ENCODE data around the gene ERVV-1. TPM values are rescaled to one million over a fixed set of nuclear protein-coding genes. Genes with fewer than 3 reads are reported as not detected.

The ERVV-1 gene
- total and polyA plus RNA-seq, 2 of the 13 experiments (the other 11 are each of a cell fraction or from before 2014, with no cell fraction given), result not detected

DNA sequence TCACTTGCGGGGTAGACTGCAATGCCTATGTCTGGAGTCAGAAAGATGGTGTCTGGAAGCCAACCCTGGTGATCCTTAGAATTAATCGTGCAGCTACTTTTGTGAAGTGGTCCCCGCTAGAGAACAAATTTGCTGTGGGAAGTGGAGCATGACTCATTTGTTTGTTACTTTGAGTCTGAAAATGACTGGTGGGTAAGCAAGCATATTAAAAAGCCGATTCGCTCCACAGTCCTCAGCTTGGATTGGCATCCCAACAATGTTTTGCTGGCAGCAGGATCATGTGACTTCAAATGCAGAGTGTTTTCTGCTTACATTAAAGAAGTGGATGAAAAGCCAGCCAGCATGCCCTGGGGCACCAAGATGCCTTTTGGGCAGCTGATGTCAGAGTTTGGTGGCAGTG, 9.5 kb upstream of the ERVV-1 start:
- no peak overlapping the region for H3K4me3 ChIP-seq (replicated peaks in 1 of 3; ENCODE audit: insufficient read depth in 1 of 3, low read depth in 2 of 3, low read length in 3 of 3)
- intact Hi-C loops (cut with micrococcal nuclease; ENCODE audit: unreplicated experiment), result no loop called here
- H2AFZ ChIP-seq (ENCODE audit: low read length), result no peak overlapping the region
- no peak overlapping the region for H3K4me2 ChIP-seq (ENCODE audit: low read depth, low read length)
- CTCF ChIA-PET (ENCODE audit: low intra/inter-chr PET ratio, low total read pairs), result no interaction called here
- H3K36me3 ChIP-seq (replicated peaks in 1 of 2; ENCODE audit: control insufficient read depth in 1 of 2, insufficient read depth in 2 of 2, low read length in 2 of 2), result no peaks in the 10 kb centered on the region
- ATAC-seq (no peak), FAIRE-seq (no peak), DNase-seq (ENCODE audit: low spot score) (no peak)
- no peaks in the 10 kb centered on the region for H3K4me1 ChIP-seq (ENCODE audit: insufficient read depth, low read length)
- 40% methylated on average over 5 of the region's 5 CpGs for WGBS (ENCODE audit: low lambda C conversion rate)
- POLR2A ChIA-PET, result no interaction called here
- no TSS peak for BruUV-seq (replicated peaks)
- no peak overlapping the region for H3K27ac ChIP-seq (ENCODE audit: extremely low read length, insufficient read depth, low read length)
- H3K9me3 ChIP-seq (ENCODE audit: low read length), result peaks cover 37% of the 10 kb centered on the region
- no peaks in the 10 kb centered on the region for H4K20me1 ChIP-seq (ENCODE audit: insufficient read depth, low read length)
- no peaks in the 10 kb centered on the region for H3K79me2 ChIP-seq (ENCODE audit: insufficient read depth, low read length)
- H3K27me3 ChIP-seq (ENCODE audit: control insufficient read depth in 1 of 2, insufficient read depth in 2 of 2, low read length in 2 of 2), result peaks cover 0 to 14% of the 10 kb centered on the region in 2 experiments; a peak in 1 of 5 replicates
- in situ Hi-C loops (cut with HindIII; ENCODE audit: extremely low pct_ligation_motif_present, low pct_unique_long_range_greater_than_20kb), result no loop called here
- TF ChIP-seq, protein P1, sequence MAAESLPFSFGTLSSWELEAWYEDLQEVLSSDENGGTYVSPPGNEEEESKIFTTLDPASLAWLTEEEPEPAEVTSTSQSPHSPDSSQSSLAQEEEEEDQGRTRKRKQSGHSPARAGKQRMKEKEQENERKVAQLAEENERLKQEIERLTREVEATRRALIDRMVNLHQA (CRISPR knock-in tag; IDR thresholded peaks at IDR 0.05), result no peak
- no peak for TF ChIP-seq SPEN (CRISPR knock-in tag; IDR thresholded peaks at IDR 0.05; ENCODE audit: low read depth)
- TF ChIP-seq CCAR2 (optimal IDR thresholded peaks at IDR 0.05; ENCODE audit: low read depth, low read length), result no peak
- TF ChIP-seq ZMAT3 (CRISPR knock-in tag; conservative IDR thresholded peaks at IDR 0.05), result no peak
- TF ChIP-seq, protein P2, sequence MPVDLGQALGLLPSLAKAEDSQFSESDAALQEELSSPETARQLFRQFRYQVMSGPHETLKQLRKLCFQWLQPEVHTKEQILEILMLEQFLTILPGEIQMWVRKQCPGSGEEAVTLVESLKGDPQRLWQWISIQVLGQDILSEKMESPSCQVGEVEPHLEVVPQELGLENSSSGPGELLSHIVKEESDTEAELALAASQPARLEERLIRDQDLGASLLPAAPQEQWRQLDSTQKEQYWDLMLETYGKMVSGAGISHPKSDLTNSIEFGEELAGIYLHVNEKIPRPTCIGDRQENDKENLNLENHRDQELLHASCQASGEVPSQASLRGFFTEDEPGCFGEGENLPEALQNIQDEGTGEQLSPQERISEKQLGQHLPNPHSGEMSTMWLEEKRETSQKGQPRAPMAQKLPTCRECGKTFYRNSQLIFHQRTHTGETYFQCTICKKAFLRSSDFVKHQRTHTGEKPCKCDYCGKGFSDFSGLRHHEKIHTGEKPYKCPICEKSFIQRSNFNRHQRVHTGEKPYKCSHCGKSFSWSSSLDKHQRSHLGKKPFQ (CRISPR knock-in tag; IDR thresholded peaks at IDR 0.05; ENCODE audit: insufficient replicate concordance), result no peak
- TF ChIP-seq, protein P3, sequence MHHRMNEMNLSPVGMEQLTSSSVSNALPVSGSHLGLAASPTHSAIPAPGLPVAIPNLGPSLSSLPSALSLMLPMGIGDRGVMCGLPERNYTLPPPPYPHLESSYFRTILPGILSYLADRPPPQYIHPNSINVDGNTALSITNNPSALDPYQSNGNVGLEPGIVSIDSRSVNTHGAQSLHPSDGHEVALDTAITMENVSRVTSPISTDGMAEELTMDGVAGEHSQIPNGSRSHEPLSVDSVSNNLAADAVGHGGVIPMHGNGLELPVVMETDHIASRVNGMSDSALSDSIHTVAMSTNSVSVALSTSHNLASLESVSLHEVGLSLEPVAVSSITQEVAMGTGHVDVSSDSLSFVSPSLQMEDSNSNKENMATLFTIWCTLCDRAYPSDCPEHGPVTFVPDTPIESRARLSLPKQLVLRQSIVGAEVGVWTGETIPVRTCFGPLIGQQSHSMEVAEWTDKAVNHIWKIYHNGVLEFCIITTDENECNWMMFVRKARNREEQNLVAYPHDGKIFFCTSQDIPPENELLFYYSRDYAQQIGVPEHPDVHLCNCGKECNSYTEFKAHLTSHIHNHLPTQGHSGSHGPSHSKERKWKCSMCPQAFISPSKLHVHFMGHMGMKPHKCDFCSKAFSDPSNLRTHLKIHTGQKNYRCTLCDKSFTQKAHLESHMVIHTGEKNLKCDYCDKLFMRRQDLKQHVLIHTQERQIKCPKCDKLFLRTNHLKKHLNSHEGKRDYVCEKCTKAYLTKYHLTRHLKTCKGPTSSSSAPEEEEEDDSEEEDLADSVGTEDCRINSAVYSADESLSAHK (CRISPR knock-in tag; IDR thresholded peaks at IDR 0.05; ENCODE audit: borderline replicate concordance), result no peak
- no peak for TF ChIP-seq YY1 (IDR thresholded peaks at IDR 0.05; ENCODE audit: insufficient read depth, insufficient replicate concordance, low read depth, low read length)
- no peak for TF ChIP-seq TGIF2 (CRISPR knock-in tag; IDR thresholded peaks at IDR 0.05)
- no peak for TF ChIP-seq ZNF460 (CRISPR knock-in tag; IDR thresholded peaks at IDR 0.05; ENCODE audit: borderline replicate concordance)
- TF ChIP-seq, protein P4, sequence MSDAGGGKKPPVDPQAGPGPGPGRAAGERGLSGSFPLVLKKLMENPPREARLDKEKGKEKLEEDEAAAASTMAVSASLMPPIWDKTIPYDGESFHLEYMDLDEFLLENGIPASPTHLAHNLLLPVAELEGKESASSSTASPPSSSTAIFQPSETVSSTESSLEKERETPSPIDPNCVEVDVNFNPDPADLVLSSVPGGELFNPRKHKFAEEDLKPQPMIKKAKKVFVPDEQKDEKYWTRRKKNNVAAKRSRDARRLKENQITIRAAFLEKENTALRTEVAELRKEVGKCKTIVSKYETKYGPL (CRISPR knock-in tag; IDR thresholded peaks at IDR 0.05), result no peak
- TF ChIP-seq ZNF468 (CRISPR knock-in tag; IDR thresholded peaks at IDR 0.05), result no peak
- TF ChIP-seq, protein P5, sequence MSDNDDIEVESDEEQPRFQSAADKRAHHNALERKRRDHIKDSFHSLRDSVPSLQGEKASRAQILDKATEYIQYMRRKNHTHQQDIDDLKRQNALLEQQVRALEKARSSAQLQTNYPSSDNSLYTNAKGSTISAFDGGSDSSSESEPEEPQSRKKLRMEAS (IDR thresholded peaks at IDR 0.05), result no peak
- no peak for TF ChIP-seq GLI4 (CRISPR knock-in tag; IDR thresholded peaks at IDR 0.05; ENCODE audit: borderline replicate concordance)
- no peak for TF ChIP-seq ONECUT2 (CRISPR knock-in tag; IDR thresholded peaks at IDR 0.05)
- no peak for TF ChIP-seq POLR2A (IDR thresholded peaks at IDR 0.05; ENCODE audit: insufficient read depth in 1 of 2, low read depth in 2 of 2, low read length in 2 of 2)
- TF ChIP-seq SRY (CRISPR knock-in tag; IDR thresholded peaks at IDR 0.05), result no peak
- no peak for TF ChIP-seq GATA4 (IDR thresholded peaks at IDR 0.05; ENCODE audit: borderline replicate concordance, low read depth)
- H3K9ac ChIP-seq (ENCODE audit: insufficient read depth, low read depth, low read length), result no peak overlapping the region
